Mucosa of stomach (tissue), 1 donor: ENCODE data around the gene CSPG5.

Experiments
- H3K27me3 ChIP-seq: one replicate; pipeline ENCODE4 v1.7.0; 2013; ENCODE audit warnings: mild to moderate bottlenecking, low read length; ENCODE audit not compliant: control insufficient read depth, insufficient read depth
- H3K36me3 ChIP-seq: one replicate; pipeline ENCODE4 v1.7.0; 2013; ENCODE audit warnings: low read length; ENCODE audit not compliant: control insufficient read depth, insufficient read depth
- H3K4me1 ChIP-seq: one replicate; pipeline ENCODE4 v1.7.0; 2013; ENCODE audit warnings: mild to moderate bottlenecking, low read length; ENCODE audit not compliant: control insufficient read depth, insufficient read depth
- H3K4me3 ChIP-seq: one replicate; pipeline ENCODE4 v1.7.0; 2013; ENCODE audit warnings: low read length
- H3K9ac ChIP-seq: one replicate; pipeline ENCODE4 v1.7.0; 2013; ENCODE audit warnings: mild to moderate bottlenecking, low read length, moderate library complexity
- H3K9me3 ChIP-seq: one replicate; pipeline ENCODE4 v1.7.0; 2013; ENCODE audit warnings: mild to moderate bottlenecking, low read length, moderate library complexity; ENCODE audit not compliant: control insufficient read depth
- donor health status: Pancreatic carcinoma.

CSPG5 gene, protein sequence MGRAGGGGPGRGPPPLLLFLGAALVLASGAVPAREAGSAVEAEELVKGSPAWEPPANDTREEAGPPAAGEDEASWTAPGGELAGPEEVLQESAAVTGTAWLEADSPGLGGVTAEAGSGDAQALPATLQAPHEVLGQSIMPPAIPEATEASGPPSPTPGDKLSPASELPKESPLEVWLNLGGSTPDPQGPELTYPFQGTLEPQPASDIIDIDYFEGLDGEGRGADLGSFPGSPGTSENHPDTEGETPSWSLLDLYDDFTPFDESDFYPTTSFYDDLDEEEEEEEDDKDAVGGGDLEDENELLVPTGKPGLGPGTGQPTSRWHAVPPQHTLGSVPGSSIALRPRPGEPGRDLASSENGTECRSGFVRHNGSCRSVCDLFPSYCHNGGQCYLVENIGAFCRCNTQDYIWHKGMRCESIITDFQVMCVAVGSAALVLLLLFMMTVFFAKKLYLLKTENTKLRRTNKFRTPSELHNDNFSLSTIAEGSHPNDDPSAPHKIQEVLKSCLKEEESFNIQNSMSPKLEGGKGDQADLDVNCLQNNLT

DNA sequence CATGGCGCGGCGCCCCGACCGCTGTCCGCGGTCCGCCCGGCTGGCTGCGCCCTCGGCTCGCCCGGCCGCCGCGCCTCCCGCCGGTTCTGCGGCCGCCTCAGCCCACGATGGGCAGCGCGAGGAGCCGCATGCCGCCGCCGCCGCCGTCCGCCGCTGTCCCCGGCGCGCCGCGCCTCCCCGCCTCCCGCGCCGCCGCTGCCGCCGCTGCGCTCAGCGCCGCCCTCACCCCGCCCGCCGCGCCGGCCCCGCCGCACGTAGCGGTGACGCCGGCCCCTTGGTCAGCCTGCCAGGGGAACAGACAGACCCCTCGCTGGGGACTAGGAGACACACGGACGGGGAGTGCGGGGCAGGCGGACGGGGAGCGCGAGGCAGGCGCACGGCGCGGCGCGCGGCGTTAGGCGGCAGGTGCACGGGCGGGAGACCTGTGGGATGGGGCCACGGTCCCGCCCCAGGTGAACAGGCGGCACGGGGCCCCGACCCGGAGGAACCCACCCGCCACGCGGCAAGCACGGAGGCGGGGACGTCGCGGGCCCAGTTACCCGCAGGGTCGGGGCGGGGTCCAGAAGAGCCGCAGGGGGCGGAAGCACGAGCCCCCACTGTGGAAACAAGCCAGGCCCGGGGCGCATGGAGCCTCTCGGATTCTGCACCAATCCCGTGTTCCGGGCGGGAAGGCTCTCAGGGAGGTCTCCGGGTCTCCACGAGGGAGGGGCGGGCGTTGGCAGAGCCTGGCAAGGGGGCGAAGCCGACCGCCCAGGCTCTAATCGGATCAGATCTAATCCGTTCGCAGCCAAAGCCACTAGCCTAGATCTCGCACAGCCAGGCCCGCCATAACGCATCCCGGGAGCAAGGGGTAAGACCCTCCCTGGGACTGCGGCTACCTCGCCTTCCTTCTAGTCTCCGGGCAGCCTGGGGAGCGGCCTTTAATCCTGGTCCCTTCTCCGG, at the start of gene CSPG5:
TSS of gene CSPG5 (minus strand) at position 175 of the 942 bp plus-strand sequence. CDS start at position 3, 172 bp downstream.
- H3K4me3 ChIP-seq, result peak within 1 kb of the TSS; percentile 31
- H3K27me3 ChIP-seq, result peaks cover 33% of the 10 kb centered on the region
- H3K9me3 ChIP-seq, result no peaks in the 10 kb centered on the region
- no peak within 1 kb of the TSS for H3K9ac ChIP-seq
- H3K36me3 ChIP-seq, result no peaks in the 10 kb centered on the region
- H3K4me1 ChIP-seq, result peaks cover 12% of the 10 kb centered on the region

DNA sequence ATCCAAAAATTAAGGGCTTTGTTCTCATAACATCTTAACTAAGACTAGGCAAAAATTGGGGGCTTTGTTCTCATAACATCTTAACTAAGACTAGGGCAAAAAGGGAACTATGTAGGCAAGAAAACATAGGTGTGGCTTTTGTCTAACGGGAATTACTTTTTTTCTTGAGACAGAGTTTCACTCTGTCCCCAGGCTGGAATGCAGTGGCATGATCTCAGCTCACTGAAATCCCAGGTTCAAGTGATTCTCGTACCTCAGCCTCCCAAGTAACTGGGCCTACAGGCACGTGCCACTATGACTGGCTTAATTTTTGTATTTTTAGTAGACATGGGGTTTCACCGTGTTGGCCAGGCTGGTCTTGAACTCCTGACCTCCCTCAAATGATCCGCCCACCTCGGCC, 49.8 kb upstream of the CSPG5 start:
- no peaks in the 10 kb centered on the region for H3K27me3 ChIP-seq
- H3K36me3 ChIP-seq, result no peaks in the 10 kb centered on the region
- no peaks in the 10 kb centered on the region for H3K9me3 ChIP-seq
- no peak overlapping the region for H3K4me3 ChIP-seq
- H3K4me1 ChIP-seq, result no peaks in the 10 kb centered on the region
- H3K9ac ChIP-seq, result no peak overlapping the region

DNA sequence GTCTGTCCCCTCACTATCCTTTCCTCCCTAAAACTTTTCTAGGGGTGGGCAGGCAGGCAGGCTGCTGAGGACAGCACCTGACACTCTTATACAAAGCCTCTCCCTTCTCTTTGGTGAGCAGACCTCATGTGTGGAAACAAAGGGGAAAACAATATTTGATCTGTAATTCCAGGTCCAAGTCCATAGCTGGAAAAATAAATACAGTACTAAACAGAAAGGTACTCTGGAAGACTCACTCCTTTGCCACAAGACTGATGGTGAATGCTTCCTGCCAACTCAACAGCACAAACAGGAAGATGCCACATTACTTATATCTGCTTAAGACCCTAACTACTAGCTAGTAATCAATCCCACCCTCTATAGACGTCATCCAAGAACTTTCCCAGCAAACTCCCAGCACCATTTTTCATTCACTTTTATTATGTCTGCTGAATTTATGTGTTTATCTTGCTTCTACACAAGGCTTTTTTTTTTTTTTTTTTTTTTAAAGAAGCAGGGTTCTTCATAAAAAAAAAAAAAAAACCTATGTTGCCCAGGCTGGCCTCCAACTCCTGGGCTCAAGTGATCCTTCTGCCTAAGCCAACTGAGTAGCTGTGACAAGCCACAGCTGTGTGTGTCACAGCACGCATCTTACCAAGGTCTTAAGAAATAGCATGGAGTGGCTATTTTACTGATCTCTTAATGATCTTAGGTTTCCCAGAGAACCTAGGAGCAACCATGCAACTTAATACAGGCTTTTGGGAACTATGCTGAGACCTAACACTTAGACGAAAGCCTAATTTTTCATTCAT, 44.2 kb upstream of the CSPG5 start:
- Histone ChIP-seq H3K9ac (no peak overlapping the region), H3K4me3 (no peak overlapping the region), H3K27me3 (no peaks in the 10 kb centered on the region), H3K4me1 (no peaks in the 10 kb centered on the region), H3K9me3 (no peaks in the 10 kb centered on the region), H3K36me3 (peaks cover 4% of the 10 kb centered on the region)

DNA sequence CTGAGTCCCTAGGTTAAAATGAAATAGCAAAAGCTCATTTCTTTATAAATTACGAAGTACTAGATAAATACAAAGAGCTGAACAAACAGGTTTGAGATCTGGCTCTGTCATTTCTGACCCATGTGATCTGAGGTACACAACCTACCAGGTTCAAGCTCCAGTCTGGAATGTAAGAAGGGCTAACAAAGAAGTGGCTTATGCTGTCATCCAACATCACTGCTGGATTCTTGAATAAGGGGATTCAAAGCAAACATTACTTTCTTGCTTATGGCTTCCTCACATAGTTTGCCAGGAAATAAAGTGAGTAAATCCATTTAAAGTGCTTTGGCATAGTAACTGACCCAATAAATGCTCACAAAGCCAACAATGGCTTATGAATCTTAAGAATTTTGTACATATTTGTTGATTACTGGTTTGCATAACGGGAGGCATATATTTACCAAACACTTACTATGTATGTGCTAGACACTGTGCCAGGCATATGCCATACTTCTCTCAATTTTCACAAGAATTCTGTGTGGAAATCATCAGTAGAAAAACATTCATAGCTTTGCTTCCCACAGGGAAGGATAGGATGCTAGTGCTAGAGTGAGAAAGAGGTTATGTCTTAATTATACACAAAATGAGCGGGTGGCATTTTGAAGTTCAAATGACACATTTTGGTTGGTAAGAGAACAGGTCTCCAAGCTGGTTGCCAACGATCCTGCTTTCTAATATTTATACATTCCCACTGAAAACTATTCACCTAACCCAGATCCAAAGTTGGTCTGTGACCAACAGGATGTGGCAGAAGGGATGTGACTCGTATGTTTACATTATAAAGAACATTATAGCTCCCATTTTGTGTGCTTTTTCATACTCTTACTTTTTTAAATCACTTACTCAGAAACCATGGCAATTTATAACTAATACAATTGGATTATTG, 38.7 kb upstream of the CSPG5 start:
- peaks cover 4% of the 10 kb centered on the region for H3K36me3 ChIP-seq
- H3K27me3 ChIP-seq, result no peaks in the 10 kb centered on the region
- no peaks in the 10 kb centered on the region for H3K9me3 ChIP-seq
- H3K9ac ChIP-seq, result no peak overlapping the region
- H3K4me1 ChIP-seq, result peaks cover 3% of the 10 kb centered on the region
- no peak overlapping the region for H3K4me3 ChIP-seq

DNA sequence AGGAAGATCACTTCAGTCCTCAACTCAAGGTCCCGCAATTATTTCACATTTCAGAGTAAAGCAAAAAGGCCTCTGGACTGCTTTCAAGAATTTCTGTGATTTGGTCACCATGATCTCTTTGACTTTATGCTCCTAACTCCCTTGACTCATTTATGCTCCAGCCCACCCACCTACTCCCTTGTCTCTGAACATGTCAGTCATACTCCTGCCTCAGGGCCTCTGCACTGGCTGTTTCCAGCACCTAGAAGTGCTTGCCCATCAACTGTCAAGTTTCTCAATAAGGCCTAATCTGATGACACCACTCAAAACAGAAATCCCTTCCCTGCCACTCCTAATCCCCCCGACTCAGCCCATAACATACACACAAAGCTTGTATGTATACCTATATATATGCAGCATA, 36.1 kb upstream of the CSPG5 start:
- Histone ChIP-seq H3K27me3 (no peaks in the 10 kb centered on the region), H3K9ac (no peak overlapping the region), H3K4me1 (peaks cover 9% of the 10 kb centered on the region), H3K36me3 (no peaks in the 10 kb centered on the region), H3K4me3 (no peak overlapping the region), H3K9me3 (no peaks in the 10 kb centered on the region)

DNA sequence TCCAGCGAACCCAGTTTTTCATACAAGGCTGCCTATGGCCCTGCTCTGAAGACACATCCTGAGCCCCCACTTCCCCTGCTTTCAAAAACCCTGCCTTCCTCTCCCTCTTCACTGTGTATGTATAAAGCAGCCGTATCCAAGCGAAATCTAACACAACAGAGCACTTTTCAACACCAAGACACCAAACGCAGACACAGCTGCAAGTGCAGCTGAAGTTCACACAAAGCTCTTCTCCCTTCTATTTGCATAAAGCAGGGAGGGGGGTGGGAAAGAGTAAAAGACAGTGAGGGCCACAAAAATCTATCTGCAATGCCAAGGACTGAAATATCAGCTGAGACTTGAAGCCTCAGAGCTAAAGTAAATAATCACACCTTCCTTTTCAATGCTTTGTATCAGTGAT, 35.1 kb upstream of the CSPG5 start:
- Histone ChIP-seq H3K4me3 (no peak overlapping the region), H3K27me3 (no peaks in the 10 kb centered on the region), H3K4me1 (peaks cover 9% of the 10 kb centered on the region), H3K9me3 (no peaks in the 10 kb centered on the region), H3K36me3 (no peaks in the 10 kb centered on the region), H3K9ac (no peak overlapping the region)

DNA sequence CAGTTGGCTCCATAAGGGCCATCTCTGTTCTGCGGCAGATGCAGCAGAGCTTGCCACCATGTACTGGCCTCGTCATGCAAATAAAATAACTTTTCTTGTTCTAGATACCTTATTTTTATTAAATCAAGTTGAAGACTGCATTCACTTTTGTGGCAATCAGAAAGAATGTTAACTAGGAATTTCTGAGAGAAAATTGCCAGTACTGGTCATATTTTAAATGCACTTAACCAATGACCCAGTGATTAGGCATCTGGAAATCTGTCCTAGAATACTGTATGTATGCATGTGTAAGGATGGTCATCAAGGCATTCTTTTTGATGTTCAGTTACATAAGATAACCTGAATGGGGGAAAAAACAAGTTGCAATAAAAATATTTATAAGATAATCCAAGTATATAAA, 34.2 kb upstream of the CSPG5 start:
- Histone ChIP-seq H3K27me3 (no peaks in the 10 kb centered on the region), H3K4me3 (no peak overlapping the region), H3K9ac (no peak overlapping the region), H3K36me3 (no peaks in the 10 kb centered on the region), H3K4me1 (peaks cover 9% of the 10 kb centered on the region), H3K9me3 (no peaks in the 10 kb centered on the region)

DNA sequence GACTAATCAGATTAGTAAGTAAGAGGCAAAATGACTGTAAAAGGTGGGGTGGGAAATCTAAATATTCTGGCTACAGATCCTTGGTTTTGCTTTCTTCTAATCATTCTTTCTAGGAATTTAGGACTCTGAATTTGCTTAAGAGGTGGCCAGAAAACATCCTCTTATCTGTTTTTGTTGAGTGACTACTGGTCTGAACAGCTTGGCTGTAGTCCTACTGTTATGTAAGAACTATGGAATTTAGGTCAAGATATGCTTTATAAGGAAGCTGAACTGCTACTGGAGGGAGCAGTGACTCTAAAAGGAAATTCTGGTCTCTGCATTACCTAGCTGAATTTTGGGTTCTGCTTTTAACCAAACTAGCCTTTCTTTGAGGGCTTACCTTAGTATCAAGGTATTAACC, 33.5 kb upstream of the CSPG5 start:
- H3K27me3 ChIP-seq, result no peaks in the 10 kb centered on the region
- no peaks in the 10 kb centered on the region for H3K36me3 ChIP-seq
- no peak overlapping the region for H3K4me3 ChIP-seq

DNA sequence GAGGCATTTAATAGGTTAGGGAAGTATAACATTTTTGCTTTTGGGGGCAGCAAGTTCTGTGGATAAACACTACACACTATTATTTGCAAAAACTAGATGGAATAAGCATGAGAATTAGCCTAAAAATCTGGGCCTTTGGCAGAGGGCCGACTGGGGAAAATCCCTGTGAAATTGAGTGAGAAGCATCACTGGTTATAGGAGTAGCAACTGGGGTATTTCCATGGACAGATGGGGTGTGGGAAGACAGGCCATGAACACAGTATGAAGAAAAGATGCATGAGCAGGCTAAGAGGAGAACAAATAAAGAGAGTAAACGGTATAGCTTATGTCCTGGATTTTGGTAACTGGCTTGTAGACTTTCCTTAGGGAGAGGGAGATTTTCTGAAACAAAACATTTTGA, 32.9 kb upstream of the CSPG5 start:
- Histone ChIP-seq H3K27me3 (no peaks in the 10 kb centered on the region), H3K9ac (no peak overlapping the region), H3K4me1 (peaks cover 9% of the 10 kb centered on the region), H3K4me3 (no peak overlapping the region), H3K36me3 (no peaks in the 10 kb centered on the region), H3K9me3 (no peaks in the 10 kb centered on the region)

More for the DNA sequence above, 33.5 kb upstream of the CSPG5 start:
- no peak overlapping the region for H3K9ac ChIP-seq
- H3K9me3 ChIP-seq, result no peaks in the 10 kb centered on the region
- H3K4me1 ChIP-seq, result peaks cover 9% of the 10 kb centered on the region

DNA sequence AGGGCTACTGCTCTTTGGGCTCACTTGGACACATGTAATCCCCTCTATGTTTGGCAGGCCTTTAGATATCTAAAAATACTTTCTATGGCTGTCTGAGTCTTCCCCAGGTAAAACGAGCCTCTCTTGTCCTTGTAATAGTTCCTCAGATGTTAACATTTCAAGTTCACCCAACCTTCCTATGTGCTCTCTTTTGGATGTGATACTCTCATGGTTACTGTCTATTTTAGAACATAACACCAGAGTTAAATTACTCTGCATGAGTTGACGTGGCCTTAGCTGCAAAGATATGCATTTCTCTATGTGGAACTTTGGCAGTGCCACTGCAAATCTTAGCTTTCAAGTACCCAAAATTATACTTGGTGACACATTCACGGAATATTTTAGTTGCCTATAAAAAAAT, 31.9 kb upstream of the CSPG5 start:
- no peaks in the 10 kb centered on the region for H3K36me3 ChIP-seq
- H3K4me3 ChIP-seq, result no peak overlapping the region
- no peak overlapping the region for H3K9ac ChIP-seq
- peaks cover 9% of the 10 kb centered on the region for H3K4me1 ChIP-seq
- no peaks in the 10 kb centered on the region for H3K9me3 ChIP-seq
- H3K27me3 ChIP-seq, result no peaks in the 10 kb centered on the region

DNA sequence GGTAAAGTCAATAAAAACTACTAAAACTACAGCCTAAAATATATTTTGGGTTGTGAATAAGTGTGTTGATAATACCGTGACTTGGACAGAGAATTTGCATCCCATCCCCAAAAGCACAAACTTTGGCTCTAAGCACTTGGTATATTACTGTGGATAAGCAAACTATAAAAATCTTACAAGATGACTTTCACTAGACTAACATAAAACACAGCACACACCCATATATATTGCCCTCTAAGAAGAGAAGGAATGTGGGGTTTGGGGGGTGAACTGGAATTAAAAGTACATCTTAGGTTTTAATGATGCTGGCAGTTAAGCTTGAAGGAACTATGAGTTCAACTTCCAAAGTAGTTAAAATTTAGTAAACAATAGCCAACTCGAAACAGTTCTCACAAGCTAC, 28.7 kb upstream of the CSPG5 start:
- no peak overlapping the region for H3K9ac ChIP-seq
- H3K27me3 ChIP-seq, result no peaks in the 10 kb centered on the region
- H3K4me3 ChIP-seq, result no peak overlapping the region
- no peaks in the 10 kb centered on the region for H3K9me3 ChIP-seq
- H3K4me1 ChIP-seq, result peaks cover 6% of the 10 kb centered on the region
- H3K36me3 ChIP-seq, result no peaks in the 10 kb centered on the region
